Measurements from ENCODE around the gene PHLDB3.

DNA sequence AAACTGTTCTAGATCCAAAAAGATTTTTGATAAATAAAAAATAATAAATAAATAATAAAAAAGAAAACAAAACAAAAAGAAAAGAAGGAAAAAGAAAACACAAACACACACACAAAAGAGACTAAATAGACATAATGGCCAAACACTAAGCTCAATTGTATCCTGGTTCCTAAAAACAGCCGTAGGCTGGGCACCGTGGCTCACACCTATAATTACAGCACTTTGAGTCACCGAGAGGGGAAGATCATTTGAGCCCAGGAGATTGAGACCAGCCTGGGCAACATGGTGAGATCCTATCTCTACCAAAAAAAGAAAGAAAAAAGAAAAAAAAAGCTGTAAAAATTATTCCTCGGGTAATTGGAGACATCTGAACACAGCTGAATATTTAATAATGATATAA lies 13.5 kb upstream of the PHLDB3 start:
- TF ChIP-seq, protein P1, sequence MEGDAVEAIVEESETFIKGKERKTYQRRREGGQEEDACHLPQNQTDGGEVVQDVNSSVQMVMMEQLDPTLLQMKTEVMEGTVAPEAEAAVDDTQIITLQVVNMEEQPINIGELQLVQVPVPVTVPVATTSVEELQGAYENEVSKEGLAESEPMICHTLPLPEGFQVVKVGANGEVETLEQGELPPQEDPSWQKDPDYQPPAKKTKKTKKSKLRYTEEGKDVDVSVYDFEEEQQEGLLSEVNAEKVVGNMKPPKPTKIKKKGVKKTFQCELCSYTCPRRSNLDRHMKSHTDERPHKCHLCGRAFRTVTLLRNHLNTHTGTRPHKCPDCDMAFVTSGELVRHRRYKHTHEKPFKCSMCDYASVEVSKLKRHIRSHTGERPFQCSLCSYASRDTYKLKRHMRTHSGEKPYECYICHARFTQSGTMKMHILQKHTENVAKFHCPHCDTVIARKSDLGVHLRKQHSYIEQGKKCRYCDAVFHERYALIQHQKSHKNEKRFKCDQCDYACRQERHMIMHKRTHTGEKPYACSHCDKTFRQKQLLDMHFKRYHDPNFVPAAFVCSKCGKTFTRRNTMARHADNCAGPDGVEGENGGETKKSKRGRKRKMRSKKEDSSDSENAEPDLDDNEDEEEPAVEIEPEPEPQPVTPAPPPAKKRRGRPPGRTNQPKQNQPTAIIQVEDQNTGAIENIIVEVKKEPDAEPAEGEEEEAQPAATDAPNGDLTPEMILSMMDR (conservative IDR thresholded peaks at IDR 0.05; ENCODE audit: low read depth, low read length) = no peak
- TF ChIP-seq CEBPB (IDR thresholded peaks at IDR 0.05; ENCODE audit: low read depth, low read length) = no peak
- no peak for TF ChIP-seq POLR2A (IDR thresholded peaks at IDR 0.05; ENCODE audit: low read depth, low read length)
